UCSD-AML1 (cell line): ENCODE measurements around the gene FIBP.
"Not testable (repeated sequence)": the region's sequence is repeated elsewhere in the genome, so short reads cannot be mapped to it uniquely, and the experiment has no call there.

Source experiments
- DNase-seq: peaks from one replicate; lab custom pipeline; 2025; ENCODE audit not compliant: unreplicated experiment; lab: John Stamatoyannopoulos, UW

Gene FIBP

DNA sequence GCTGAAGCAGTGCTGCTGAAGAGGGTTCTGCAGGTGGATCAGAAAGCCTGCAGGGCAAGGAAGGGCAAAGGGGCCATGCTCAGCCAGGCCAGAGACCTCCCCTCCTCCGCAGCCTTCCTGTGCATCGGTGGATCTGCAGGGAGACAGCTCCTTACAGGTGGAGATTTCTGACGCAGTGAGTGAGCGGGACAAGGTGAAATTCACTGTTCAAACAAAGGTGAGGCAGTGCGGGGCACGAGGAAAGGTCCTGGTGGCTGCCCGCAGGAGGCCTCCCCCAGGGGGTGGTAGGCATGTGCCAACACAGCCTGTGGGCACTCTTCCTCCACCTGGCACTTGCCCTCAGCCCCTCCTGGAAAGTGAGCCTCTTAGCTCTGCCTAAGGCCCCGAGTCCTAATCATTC is 38.9 kb downstream of the FIBP start:
- DNase-seq: no peak

DNA sequence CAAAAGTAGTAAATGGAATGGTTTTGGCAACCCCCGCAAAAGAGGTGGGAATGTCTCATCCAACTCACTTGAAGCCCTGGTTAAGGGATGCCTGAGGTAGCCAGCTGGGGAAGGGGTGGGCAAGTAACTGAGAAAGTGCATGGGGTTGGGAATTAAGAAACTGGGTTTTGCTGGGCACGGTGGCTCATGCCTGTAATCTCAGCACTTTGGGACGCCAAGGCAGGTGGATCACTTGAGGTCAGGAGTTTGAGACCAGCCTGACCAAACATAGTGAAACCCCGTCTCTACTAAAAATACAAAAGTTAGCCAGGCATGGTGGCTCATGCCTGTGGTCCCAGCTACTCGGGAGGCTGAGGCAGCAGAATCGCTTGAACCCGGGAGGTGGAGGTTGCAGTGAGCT is 39.6 kb downstream of the FIBP start:
- not testable (repeated sequence) for DNase-seq

DNA sequence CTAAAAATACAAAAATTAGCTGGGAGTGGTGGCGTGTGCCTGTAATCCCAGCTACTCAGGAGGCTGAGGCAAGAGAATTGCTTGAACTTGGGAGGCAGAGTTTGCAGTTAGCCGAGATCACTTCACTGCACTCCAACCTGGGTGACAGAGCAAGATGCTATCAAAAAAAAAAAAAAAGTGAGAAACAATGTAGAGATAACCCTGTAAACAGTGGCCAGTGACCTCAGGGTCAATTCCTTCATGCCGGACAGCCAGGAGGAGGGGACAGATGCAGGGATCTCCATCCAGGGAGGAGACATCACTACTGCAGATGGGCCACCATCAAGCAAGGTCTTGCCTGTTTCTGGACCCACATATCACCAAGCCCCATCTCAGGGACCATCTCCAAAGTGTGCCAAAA is 40.5 kb downstream of the FIBP start:
- no peak for DNase-seq

DNA sequence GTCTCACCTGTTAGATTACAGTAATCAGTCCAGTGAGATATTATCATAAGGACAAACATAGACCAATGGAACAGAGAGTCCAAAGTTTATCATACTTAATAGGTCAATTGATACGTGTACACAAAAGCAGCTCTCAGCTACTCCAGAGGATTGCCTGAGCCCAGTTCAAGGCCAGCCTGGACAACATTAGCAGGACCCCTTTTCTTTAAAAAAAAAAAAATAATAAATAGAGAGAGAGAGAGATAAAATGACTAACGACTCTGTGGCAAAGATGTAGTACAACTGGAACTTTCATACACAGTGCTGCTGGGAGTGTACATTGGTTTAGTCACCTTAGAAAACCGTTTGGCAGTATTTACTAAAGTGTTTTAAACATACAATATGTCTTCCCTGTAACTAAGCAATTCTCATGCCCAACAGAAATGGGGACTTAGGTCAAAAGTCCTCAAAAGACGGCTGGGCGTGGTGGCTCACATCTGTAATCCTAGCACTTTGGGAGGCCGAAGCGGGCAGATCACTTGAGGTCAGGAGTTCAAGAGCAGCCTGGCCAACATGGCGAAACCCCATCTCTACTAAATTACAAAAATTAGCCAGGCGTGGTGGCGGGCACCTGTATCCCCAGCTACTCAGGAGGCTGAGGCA is 43.9 kb downstream of the FIBP start:
- no peak for DNase-seq

DNA sequence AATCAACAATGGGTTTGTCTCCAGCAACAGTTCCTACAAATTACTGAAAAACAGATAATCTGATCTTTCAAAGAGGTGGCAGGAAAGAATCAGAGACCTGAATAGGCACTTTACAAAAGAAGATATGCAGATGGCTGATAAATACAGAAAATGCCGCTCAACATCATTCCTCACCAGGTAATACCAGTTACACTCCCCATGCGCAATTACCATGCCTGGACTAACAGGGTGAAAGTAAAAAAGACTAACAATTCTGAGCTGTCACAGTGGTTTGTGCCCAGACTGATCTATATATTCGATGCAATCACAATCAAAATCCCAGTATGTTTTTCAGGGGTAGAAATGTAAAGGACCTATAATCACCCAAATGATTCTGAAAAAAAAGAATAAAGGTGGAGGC is 44.5 kb downstream of the FIBP start:
- no peak for DNase-seq

DNA sequence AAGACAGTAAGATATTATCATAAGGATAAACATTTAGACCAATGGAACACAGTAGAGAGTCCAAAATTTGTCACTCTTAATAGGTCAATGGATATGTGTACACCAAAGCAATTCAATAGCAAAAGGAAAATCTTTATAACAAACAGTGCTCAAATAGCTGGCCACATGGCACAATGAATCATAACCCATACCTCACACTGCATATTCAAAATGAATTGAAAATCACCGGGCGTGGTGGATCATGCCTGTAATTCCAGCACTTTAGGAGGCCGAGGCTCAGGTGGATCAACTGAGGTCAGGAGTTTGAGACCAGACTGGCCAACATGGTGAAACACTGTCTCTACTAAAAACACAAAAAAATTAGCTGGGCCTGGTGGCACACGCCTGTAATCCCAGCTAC is 46.1 kb downstream of the FIBP start:
- DNase-seq: no peak

DNA sequence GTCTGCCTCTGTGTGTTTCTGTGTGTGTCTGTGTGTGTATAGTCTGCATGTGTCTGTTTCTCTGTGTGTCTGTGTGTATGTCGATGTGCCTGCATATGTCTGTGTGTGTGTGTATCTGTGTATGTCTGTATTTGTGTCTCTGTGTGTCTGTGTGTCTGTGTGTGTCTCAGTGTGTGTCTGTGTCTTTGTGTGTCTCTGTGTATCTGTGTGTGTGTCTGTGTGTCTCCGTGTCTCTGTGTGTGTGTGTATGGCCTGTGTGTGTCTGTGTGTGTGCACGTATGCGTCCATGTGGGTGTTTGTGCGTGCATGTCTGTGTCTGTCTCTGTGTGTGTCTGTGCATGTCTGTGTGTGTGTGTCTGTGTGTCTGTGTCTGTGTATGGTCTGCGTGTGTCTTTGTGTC is 54.1 kb downstream of the FIBP start:
- no peak for DNase-seq
